Measurements from ENCODE around the gene GPR143.
A peak's percentile ranks its signal among the peaks of the same experiment; 100 is the strongest.

The GPR143 gene

DNA sequence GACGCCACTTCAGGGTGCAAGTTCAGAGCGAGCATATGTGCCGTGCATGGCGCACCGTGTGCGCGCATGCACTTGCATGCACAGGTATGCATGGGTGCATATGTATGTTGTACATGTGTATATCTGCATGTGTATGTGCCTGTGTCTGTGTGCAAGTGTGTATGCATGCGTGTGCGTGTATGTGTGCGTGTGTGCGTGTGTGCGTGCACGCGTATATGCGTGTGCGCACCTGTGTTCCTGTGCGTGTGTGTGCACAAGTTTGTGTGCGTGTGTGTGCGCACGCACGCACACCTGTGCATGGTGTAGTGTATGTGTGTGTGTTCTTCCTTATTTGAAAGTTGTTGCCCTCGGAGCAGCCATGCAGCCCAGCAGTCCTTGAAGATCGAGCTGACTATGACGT lies 76.8 kb downstream of the GPR143 start:
- no peak overlapping the region for H2BK15ac ChIP-seq (ENCODE audit: low read depth, poor library complexity, severe bottlenecking)
- H2AFZ ChIP-seq (ENCODE audit: low read depth, low read length): no peak overlapping the region
- WGBS: 98% methylated on average over 24 of the region's 24 CpGs

DNA sequence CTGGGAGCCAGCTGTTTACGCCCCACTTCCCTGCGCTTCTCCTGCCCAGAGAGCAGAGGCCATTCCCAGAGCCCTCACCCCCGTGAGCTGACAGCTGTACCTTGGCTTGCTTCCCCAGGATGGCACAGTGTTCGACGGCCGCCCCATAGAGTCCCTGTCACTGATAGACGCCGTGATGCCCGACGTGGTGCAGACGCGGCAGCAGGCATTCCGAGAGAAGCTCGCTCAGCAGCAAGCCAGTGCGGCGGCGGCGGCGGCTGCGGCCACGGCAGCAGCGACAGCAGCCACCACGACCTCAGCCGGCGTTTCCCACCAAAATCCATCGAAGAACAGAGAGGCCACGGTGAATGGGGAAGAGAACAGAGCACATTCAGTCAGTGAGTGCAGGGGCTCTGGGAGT lies 77.7 kb downstream of the GPR143 start:
- H2BK15ac ChIP-seq (ENCODE audit: low read depth, poor library complexity, severe bottlenecking): no peak overlapping the region
- H3K9me3 ChIP-seq (ENCODE audit: control insufficient read depth, low read length): no peaks in the 10 kb centered on the region
- H3K9ac ChIP-seq (ENCODE audit: low read length): no peak overlapping the region
- H3K27ac ChIP-seq (ENCODE audit: low read length, poor library complexity, severe bottlenecking): no peak overlapping the region
- peaks cover 1% of the 10 kb centered on the region for H3K79me1 ChIP-seq (replicated peaks; ENCODE audit: low read length, poor library complexity, severe bottlenecking)
- peaks cover 2% of the 10 kb centered on the region for H3K4me1 ChIP-seq (ENCODE audit: control insufficient read depth, insufficient read depth, low read depth, low read length)
- H3K23ac ChIP-seq (ENCODE audit: low read length in 2 of 2): no peak overlapping the region
- H3K36me3 ChIP-seq (ENCODE audit: control insufficient read depth in 1 of 2, insufficient read depth in 2 of 2, low read depth in 1 of 2, low read length in 2 of 2): peaks cover 19 to 49% of the 10 kb centered on the region in 2 experiments
- 98% methylated on average over 27 of the region's 27 CpGs for WGBS
- H4K8ac ChIP-seq (ENCODE audit: low read length): no peak overlapping the region
- no peak overlapping the region for H3K4me2 ChIP-seq (ENCODE audit: low read length, poor library complexity, severe bottlenecking)
- no peak overlapping the region for H2AFZ ChIP-seq (ENCODE audit: low read depth, low read length)
- H4K91ac ChIP-seq (ENCODE audit: low read length): no peak overlapping the region
- H3K18ac ChIP-seq (ENCODE audit: low read depth in 1 of 2, low read length in 2 of 2): no peak overlapping the region
- H2BK12ac ChIP-seq (ENCODE audit: low read length in 2 of 2): no peak overlapping the region
- no peak overlapping the region for H3K4ac ChIP-seq (ENCODE audit: low read depth in 1 of 2, low read length in 2 of 2)
- DNase-seq: no peak
- no peaks in the 10 kb centered on the region for H3K27me3 ChIP-seq (ENCODE audit: control insufficient read depth in 1 of 2, insufficient read depth in 1 of 2, low read length in 2 of 2)
- H2BK120ac ChIP-seq (ENCODE audit: low read depth, low read length): no peak overlapping the region
- H3K4me3 ChIP-seq (ENCODE audit: insufficient read depth in 1 of 2, low read depth in 1 of 2, low read length in 2 of 2): no peak overlapping the region
- no peak overlapping the region for H3K14ac ChIP-seq (ENCODE audit: low read length in 2 of 2)
- no peak overlapping the region for H2AK5ac ChIP-seq (ENCODE audit: low read length, severe bottlenecking)
- no peak overlapping the region for H2BK5ac ChIP-seq (ENCODE audit: low read depth, low read length, poor library complexity, severe bottlenecking)

More for the DNA sequence above, 76.8 kb downstream of the GPR143 start:
- H3K36me3 ChIP-seq (ENCODE audit: control insufficient read depth in 1 of 2, insufficient read depth in 2 of 2, low read depth in 1 of 2, low read length in 2 of 2): peaks cover 29 to 52% of the 10 kb centered on the region in 2 experiments
- no peak overlapping the region for H3K9ac ChIP-seq (ENCODE audit: low read length)
- no peak overlapping the region for H2BK5ac ChIP-seq (ENCODE audit: low read depth, low read length, poor library complexity, severe bottlenecking)
- no peak overlapping the region for H3K4ac ChIP-seq (ENCODE audit: low read depth in 1 of 2, low read length in 2 of 2)
- no peaks in the 10 kb centered on the region for H3K27me3 ChIP-seq (ENCODE audit: control insufficient read depth in 1 of 2, insufficient read depth in 1 of 2, low read length in 2 of 2)
- H4K8ac ChIP-seq (ENCODE audit: low read length): no peak overlapping the region
- no peak overlapping the region for H3K4me2 ChIP-seq (ENCODE audit: low read length, poor library complexity, severe bottlenecking)
- no peak overlapping the region for H2BK120ac ChIP-seq (ENCODE audit: low read depth, low read length)
- no peak overlapping the region for H4K91ac ChIP-seq (ENCODE audit: low read length)
- no peak for DNase-seq
- H3K4me1 ChIP-seq (ENCODE audit: control insufficient read depth, insufficient read depth, low read depth, low read length): peaks cover 2% of the 10 kb centered on the region
- H3K27ac ChIP-seq (ENCODE audit: low read length, poor library complexity, severe bottlenecking): no peak overlapping the region
- no peak overlapping the region for H3K14ac ChIP-seq (ENCODE audit: low read length in 2 of 2)
- H2AK5ac ChIP-seq (ENCODE audit: low read length, severe bottlenecking): no peak overlapping the region
- H3K4me3 ChIP-seq (ENCODE audit: insufficient read depth in 1 of 2, low read depth in 1 of 2, low read length in 2 of 2): peak overlapping the region in 1 of 2 experiments; percentile 8
- no peak overlapping the region for H3K23ac ChIP-seq (ENCODE audit: low read length in 2 of 2)
- H3K9me3 ChIP-seq (ENCODE audit: control insufficient read depth, low read length): no peaks in the 10 kb centered on the region
- H3K18ac ChIP-seq (ENCODE audit: low read depth in 1 of 2, low read length in 2 of 2): no peak overlapping the region
- no peak overlapping the region for H2BK12ac ChIP-seq (ENCODE audit: low read length in 2 of 2)
- H3K79me1 ChIP-seq (replicated peaks; ENCODE audit: low read length, poor library complexity, severe bottlenecking): peaks cover 1% of the 10 kb centered on the region

DNA sequence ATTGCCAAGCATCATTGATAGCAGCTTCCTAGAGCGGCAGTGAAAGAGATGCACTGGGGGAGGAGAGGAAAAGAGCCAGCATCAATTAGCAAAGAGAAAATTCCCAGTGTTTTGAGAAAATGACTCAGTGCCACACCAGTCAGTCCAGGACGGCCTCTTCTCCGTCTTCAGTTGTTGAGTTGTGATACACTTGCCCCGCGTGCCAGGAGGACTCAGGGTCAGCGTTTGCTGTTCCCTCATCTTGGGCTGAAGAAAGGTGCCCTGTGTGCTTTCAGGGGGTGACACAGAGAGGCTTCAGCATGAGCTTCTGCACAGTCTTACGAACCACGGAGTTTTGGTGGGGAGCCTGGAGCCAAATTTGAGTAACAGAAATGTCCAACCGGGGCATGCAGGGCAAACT lies 82.3 kb downstream of the GPR143 start:
- Histone ChIP-seq H3K4me2 (ENCODE audit: low read length, poor library complexity, severe bottlenecking) (no peak overlapping the region), H2AK5ac (ENCODE audit: low read length, severe bottlenecking) (no peak overlapping the region), H2BK12ac (ENCODE audit: low read length in 2 of 2) (no peak overlapping the region), H2AFZ (ENCODE audit: low read depth, low read length) (no peak overlapping the region), H3K4me3 (ENCODE audit: insufficient read depth in 1 of 2, low read depth in 1 of 2, low read length in 2 of 2) (no peak overlapping the region), H4K8ac (ENCODE audit: low read length) (no peak overlapping the region), H3K18ac (ENCODE audit: low read depth in 1 of 2, low read length in 2 of 2) (no peak overlapping the region), H4K91ac (ENCODE audit: low read length) (no peak overlapping the region), H3K27me3 (ENCODE audit: control insufficient read depth in 1 of 2, insufficient read depth in 1 of 2, low read length in 2 of 2) (no peaks in the 10 kb centered on the region), H3K9ac (ENCODE audit: low read length) (no peak overlapping the region), H3K27ac (ENCODE audit: low read length, poor library complexity, severe bottlenecking) (no peak overlapping the region), H3K14ac (ENCODE audit: low read length in 2 of 2) (no peak overlapping the region), H2BK5ac (ENCODE audit: low read depth, low read length, poor library complexity, severe bottlenecking) (no peak overlapping the region), H3K23ac (ENCODE audit: low read length in 2 of 2) (no peak overlapping the region), H3K79me1 (replicated peaks; ENCODE audit: low read length, poor library complexity, severe bottlenecking) (peaks cover 4% of the 10 kb centered on the region), H3K4ac (ENCODE audit: low read depth in 1 of 2, low read length in 2 of 2) (no peak overlapping the region), H2BK15ac (ENCODE audit: low read depth, poor library complexity, severe bottlenecking) (no peak overlapping the region), H2BK120ac (ENCODE audit: low read depth, low read length) (no peak overlapping the region), H3K36me3 (ENCODE audit: control insufficient read depth in 1 of 2, insufficient read depth in 2 of 2, low read depth in 1 of 2, low read length in 2 of 2) (peaks cover under 1 to 30% of the 10 kb centered on the region in 2 experiments), H3K9me3 (ENCODE audit: control insufficient read depth, low read length) (no peaks in the 10 kb centered on the region), H3K4me1 (ENCODE audit: control insufficient read depth, insufficient read depth, low read depth, low read length) (peaks cover 3% of the 10 kb centered on the region)
- DNase-seq: no peak
- 94% methylated on average over 9 of the region's 9 CpGs for WGBS

DNA sequence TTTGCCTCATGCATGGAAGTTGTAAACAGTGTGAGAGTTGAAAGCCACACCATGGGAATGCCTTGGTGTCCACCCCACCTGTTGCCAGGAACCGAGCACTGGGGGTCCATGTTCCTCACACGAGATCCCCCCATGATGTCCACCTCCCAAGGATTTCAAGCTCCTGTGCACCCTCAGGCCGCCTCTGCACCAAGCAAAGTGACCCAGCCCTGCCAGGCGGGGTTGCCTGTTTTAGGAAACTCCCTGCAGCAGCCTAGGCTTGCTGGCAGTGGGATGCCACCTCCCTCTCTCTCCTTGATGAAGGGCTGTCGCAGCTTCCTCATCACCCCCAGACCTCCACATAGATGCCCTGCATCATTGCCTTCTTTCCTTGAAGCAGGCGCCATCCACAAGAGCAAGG lies 82.8 kb downstream of the GPR143 start:
- no peak overlapping the region for H2AK5ac ChIP-seq (ENCODE audit: low read length, severe bottlenecking)
- H3K4me2 ChIP-seq (ENCODE audit: low read length, poor library complexity, severe bottlenecking): no peak overlapping the region
- no peak for DNase-seq
- no peak overlapping the region for H2BK12ac ChIP-seq (ENCODE audit: low read length in 2 of 2)
- H3K23ac ChIP-seq (ENCODE audit: low read length in 2 of 2): no peak overlapping the region
- H2BK5ac ChIP-seq (ENCODE audit: low read depth, low read length, poor library complexity, severe bottlenecking): no peak overlapping the region
- no peak overlapping the region for H2BK120ac ChIP-seq (ENCODE audit: low read depth, low read length)
- H2BK15ac ChIP-seq (ENCODE audit: low read depth, poor library complexity, severe bottlenecking): no peak overlapping the region
- peaks cover 0 to 28% of the 10 kb centered on the region in 2 experiments for H3K36me3 ChIP-seq (ENCODE audit: control insufficient read depth in 1 of 2, insufficient read depth in 2 of 2, low read depth in 1 of 2, low read length in 2 of 2)
- H4K91ac ChIP-seq (ENCODE audit: low read length): no peak overlapping the region
- H3K79me1 ChIP-seq (replicated peaks; ENCODE audit: low read length, poor library complexity, severe bottlenecking): peaks cover 4% of the 10 kb centered on the region
- H3K9ac ChIP-seq (ENCODE audit: low read length): no peak overlapping the region
- H3K4me3 ChIP-seq (ENCODE audit: insufficient read depth in 1 of 2, low read depth in 1 of 2, low read length in 2 of 2): no peak overlapping the region
- H4K8ac ChIP-seq (ENCODE audit: low read length): no peak overlapping the region
- no peak overlapping the region for H3K14ac ChIP-seq (ENCODE audit: low read length in 2 of 2)
- no peak overlapping the region for H3K18ac ChIP-seq (ENCODE audit: low read depth in 1 of 2, low read length in 2 of 2)
- WGBS: 98% methylated on average over 4 of the region's 6 CpGs
- no peaks in the 10 kb centered on the region for H3K27me3 ChIP-seq (ENCODE audit: control insufficient read depth in 1 of 2, insufficient read depth in 1 of 2, low read length in 2 of 2)
- H3K27ac ChIP-seq (ENCODE audit: low read length, poor library complexity, severe bottlenecking): no peak overlapping the region
- H3K9me3 ChIP-seq (ENCODE audit: control insufficient read depth, low read length): no peaks in the 10 kb centered on the region
- H2AFZ ChIP-seq (ENCODE audit: low read depth, low read length): no peak overlapping the region
- H3K4ac ChIP-seq (ENCODE audit: low read depth in 1 of 2, low read length in 2 of 2): no peak overlapping the region
- peaks cover 3% of the 10 kb centered on the region for H3K4me1 ChIP-seq (ENCODE audit: control insufficient read depth, insufficient read depth, low read depth, low read length)

Measured in mesenchymal stem cell (in vitro differentiated cells and primary cell).